MM.1S (cell line): ENCODE measurements around the gene SEZ6L.

Source experiments
- DNase-seq: peaks from one replicate; pipeline ENCODE4 v3.0.0-alpha.2; 2015
- H2AFZ ChIP-seq: fragments of 300-600 bp; sonication (generic); 2 replicates; pipeline ENCODE4 v1.6.0; 2016; ENCODE audit warnings: antibody characterized with exemption, low read length
- H3F3A ChIP-seq: fragments of 300-600 bp; sonication (generic); 2 replicates; pipeline ENCODE4 v1.6.1; 2016; ENCODE audit warnings: mild to moderate bottlenecking, antibody characterized with exemption, low read length, moderate library complexity, mixed read lengths; ENCODE audit not compliant: insufficient read depth
- H3K27ac ChIP-seq: fragments of 300-600 bp; sonication (generic); 2 replicates; pipeline ENCODE4 v1.5.1; 2016; ENCODE audit warnings: mild to moderate bottlenecking, low read length
- H3K27me3 ChIP-seq: fragments of 300-600 bp; sonication (generic); replicated peaks from 2 replicates; pipeline ENCODE4 v1.6.0; 2016; ENCODE audit warnings: low read length; ENCODE audit not compliant: insufficient read depth
- H3K36me3 ChIP-seq: fragments of 300-600 bp; sonication (generic); replicated peaks from 2 replicates; pipeline ENCODE4 v1.6.1; 2016; ENCODE audit warnings: mild to moderate bottlenecking, low read length, mixed read lengths; ENCODE audit not compliant: insufficient read depth
- H3K4me1 ChIP-seq: fragments of 300-600 bp; sonication (generic); 2 replicates; pipeline ENCODE4 v1.6.1; 2016; ENCODE audit warnings: low read length, mixed read lengths
- H3K4me2 ChIP-seq: fragments of 300-600 bp; sonication (generic); 2 replicates; pipeline ENCODE4 v1.6.0; 2016; ENCODE audit warnings: low read depth, low read length
- H3K4me3 ChIP-seq: fragments of 300-600 bp; sonication (generic); 2 replicates; pipeline ENCODE4 v1.5.1; 2016; ENCODE audit warnings: low read length, mixed read lengths
- H3K79me2 ChIP-seq: fragments of 300-600 bp; sonication (generic); 2 replicates; pipeline ENCODE4 v1.6.1; 2016; ENCODE audit warnings: mixed run types, low read length, mixed read lengths
- H3K9ac ChIP-seq: fragments of 300-600 bp; sonication (generic); 2 replicates; pipeline ENCODE4 v1.6.1; 2016; ENCODE audit warnings: low read length, mixed read lengths
- H3K9me2 ChIP-seq: fragments of 300-600 bp; sonication (generic); replicated peaks from 2 replicates; pipeline ENCODE4 v1.6.1; 2016; ENCODE audit warnings: mild to moderate bottlenecking, low read length, mixed read lengths; ENCODE audit not compliant: insufficient read depth
- H3K9me3 ChIP-seq: fragments of 300-600 bp; sonication (generic); replicated peaks from 2 replicates; pipeline ENCODE4 v1.6.1; 2016; ENCODE audit warnings: mild to moderate bottlenecking, low read length, mixed read lengths; ENCODE audit not compliant: insufficient read depth
- H4K20me1 ChIP-seq: fragments of 300-600 bp; sonication (generic); 2 replicates; pipeline ENCODE4 v1.6.1; 2016; ENCODE audit warnings: mild to moderate bottlenecking, low read length, moderate library complexity, mixed read lengths; ENCODE audit not compliant: insufficient read depth
- EZH2 ChIP-seq: fragments of 300-600 bp; sonication (generic); optimal IDR thresholded peaks from 2 replicates; pipeline ENCODE3; 2017; ENCODE audit warnings: low read depth, mild to moderate bottlenecking, antibody characterized with exemption, low read length, mixed read lengths
- EZH2phosphoT487 ChIP-seq: fragments of 300-600 bp; sonication (generic); IDR thresholded peaks from 2 replicates; pipeline ENCODE4 v1.6.1; 2018; ENCODE audit warnings: antibody characterized with exemption, low read length
- TF ChIP-seq, protein P1 (sequence below): fragments of 300-600 bp; sonication (generic); IDR thresholded peaks from 2 replicates; pipeline ENCODE4 v1.5.1; 2016; ENCODE audit warnings: antibody characterized with exemption, low read length, mixed read lengths

The SEZ6L gene

GRCh38 chr22:26265909-26266308 is 96.6 kb downstream of the SEZ6L start:
- Histone ChIP-seq H3K4me1 (no peaks in the 10 kb centered on the region), H3F3A (no peaks in the 10 kb centered on the region), H3K4me3 (no peak overlapping the region), H3K9ac (no peak overlapping the region), H3K36me3 (no peaks in the 10 kb centered on the region), H4K20me1 (no peaks in the 10 kb centered on the region), H3K27ac (no peak overlapping the region), H3K27me3 (peaks cover 84% of the 10 kb centered on the region), H3K79me2 (no peaks in the 10 kb centered on the region), H2AFZ (no peak overlapping the region), H3K9me2 (no peaks in the 10 kb centered on the region), H3K9me3 (no peaks in the 10 kb centered on the region), H3K4me2 (no peak overlapping the region)
- DNase-seq = no peak
- no peak for TF ChIP-seq EZH2phosphoT487
- TF ChIP-seq, protein P1, sequence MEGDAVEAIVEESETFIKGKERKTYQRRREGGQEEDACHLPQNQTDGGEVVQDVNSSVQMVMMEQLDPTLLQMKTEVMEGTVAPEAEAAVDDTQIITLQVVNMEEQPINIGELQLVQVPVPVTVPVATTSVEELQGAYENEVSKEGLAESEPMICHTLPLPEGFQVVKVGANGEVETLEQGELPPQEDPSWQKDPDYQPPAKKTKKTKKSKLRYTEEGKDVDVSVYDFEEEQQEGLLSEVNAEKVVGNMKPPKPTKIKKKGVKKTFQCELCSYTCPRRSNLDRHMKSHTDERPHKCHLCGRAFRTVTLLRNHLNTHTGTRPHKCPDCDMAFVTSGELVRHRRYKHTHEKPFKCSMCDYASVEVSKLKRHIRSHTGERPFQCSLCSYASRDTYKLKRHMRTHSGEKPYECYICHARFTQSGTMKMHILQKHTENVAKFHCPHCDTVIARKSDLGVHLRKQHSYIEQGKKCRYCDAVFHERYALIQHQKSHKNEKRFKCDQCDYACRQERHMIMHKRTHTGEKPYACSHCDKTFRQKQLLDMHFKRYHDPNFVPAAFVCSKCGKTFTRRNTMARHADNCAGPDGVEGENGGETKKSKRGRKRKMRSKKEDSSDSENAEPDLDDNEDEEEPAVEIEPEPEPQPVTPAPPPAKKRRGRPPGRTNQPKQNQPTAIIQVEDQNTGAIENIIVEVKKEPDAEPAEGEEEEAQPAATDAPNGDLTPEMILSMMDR = no peak
- TF ChIP-seq EZH2 = no peak

GRCh38 chr22:26267856-26268255 is 98.6 kb downstream of the SEZ6L start:
- H3K4me1 ChIP-seq = no peaks in the 10 kb centered on the region
- H3K9ac ChIP-seq = no peak overlapping the region
- no peaks in the 10 kb centered on the region for H3K36me3 ChIP-seq
- no peak overlapping the region for H3K27ac ChIP-seq
- no peaks in the 10 kb centered on the region for H3F3A ChIP-seq
- no peak for DNase-seq
- H3K9me2 ChIP-seq = no peaks in the 10 kb centered on the region
- no peak overlapping the region for H3K4me2 ChIP-seq
- no peaks in the 10 kb centered on the region for H3K9me3 ChIP-seq
- H3K4me3 ChIP-seq = no peak overlapping the region
- no peaks in the 10 kb centered on the region for H3K79me2 ChIP-seq
- H3K27me3 ChIP-seq = peaks cover 96% of the 10 kb centered on the region
- H4K20me1 ChIP-seq = no peaks in the 10 kb centered on the region
- no peak overlapping the region for H2AFZ ChIP-seq
- no peak for TF ChIP-seq EZH2phosphoT487
- no peak for TF ChIP-seq EZH2
- TF ChIP-seq, protein P1 = no peak

GRCh38 chr22:26269572-26269971 is 100.3 kb downstream of the SEZ6L start:
- no peak for DNase-seq
- H4K20me1 ChIP-seq = no peaks in the 10 kb centered on the region
- peaks cover 93% of the 10 kb centered on the region for H3K27me3 ChIP-seq
- H3K9me2 ChIP-seq = no peaks in the 10 kb centered on the region
- H2AFZ ChIP-seq = no peak overlapping the region
- H3K4me2 ChIP-seq = no peak overlapping the region
- TF ChIP-seq EZH2phosphoT487 = no peak
- TF ChIP-seq EZH2 = no peak
- H3K27ac ChIP-seq = no peak overlapping the region
- H3F3A ChIP-seq = no peaks in the 10 kb centered on the region
- H3K9ac ChIP-seq = no peak overlapping the region
- H3K36me3 ChIP-seq = no peaks in the 10 kb centered on the region
- no peaks in the 10 kb centered on the region for H3K79me2 ChIP-seq
- H3K4me3 ChIP-seq = no peak overlapping the region
- H3K9me3 ChIP-seq = no peaks in the 10 kb centered on the region
- H3K4me1 ChIP-seq = no peaks in the 10 kb centered on the region

DNA sequence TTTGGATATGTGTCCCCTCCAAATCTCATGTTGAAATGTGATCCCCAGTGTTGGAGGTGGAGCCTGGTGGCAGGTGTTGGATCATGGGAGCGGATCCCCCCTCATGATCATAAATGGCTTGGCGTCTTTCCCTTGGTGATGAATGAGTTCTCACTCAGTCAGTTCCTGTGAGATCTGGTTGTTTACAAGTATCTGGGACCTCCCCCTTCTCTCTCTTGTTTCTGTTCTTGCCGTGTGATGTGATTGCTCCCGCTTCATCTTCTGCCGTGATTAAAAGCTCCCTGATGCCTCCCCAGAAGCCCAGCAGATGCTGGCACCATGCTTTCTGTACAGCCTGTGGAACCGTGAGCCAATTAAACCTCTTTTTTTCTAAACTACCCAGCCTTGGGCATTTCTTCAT is 102.2 kb downstream of the SEZ6L start:
- DNase-seq = no peak
- peaks cover 92% of the 10 kb centered on the region for H3K27me3 ChIP-seq
- H3K4me1 ChIP-seq = no peaks in the 10 kb centered on the region
- TF ChIP-seq, protein P1 = no peak
- TF ChIP-seq EZH2phosphoT487 = no peak
- TF ChIP-seq EZH2 = no peak
- no peak overlapping the region for H3K4me3 ChIP-seq
- H3F3A ChIP-seq = no peaks in the 10 kb centered on the region
- H3K9ac ChIP-seq = no peak overlapping the region
- no peak overlapping the region for H3K27ac ChIP-seq
- H3K4me2 ChIP-seq = no peak overlapping the region
- H4K20me1 ChIP-seq = no peaks in the 10 kb centered on the region
- H3K79me2 ChIP-seq = no peaks in the 10 kb centered on the region
- H3K36me3 ChIP-seq = no peaks in the 10 kb centered on the region
- H3K9me2 ChIP-seq = no peaks in the 10 kb centered on the region
- no peak overlapping the region for H2AFZ ChIP-seq
- no peaks in the 10 kb centered on the region for H3K9me3 ChIP-seq
